COLO668 (cell line): Measurements from ENCODE around the gene GBP2.
"Not testable (repeated sequence)": the region's sequence is repeated elsewhere in the genome, so short reads cannot be mapped to it uniquely, and the experiment has no call there.

Experiments
- DNase-seq: peaks from one replicate; lab custom pipeline; 2025; ENCODE audit not compliant: unreplicated experiment; lab: John Stamatoyannopoulos, UW

Gene GBP2

DNA sequence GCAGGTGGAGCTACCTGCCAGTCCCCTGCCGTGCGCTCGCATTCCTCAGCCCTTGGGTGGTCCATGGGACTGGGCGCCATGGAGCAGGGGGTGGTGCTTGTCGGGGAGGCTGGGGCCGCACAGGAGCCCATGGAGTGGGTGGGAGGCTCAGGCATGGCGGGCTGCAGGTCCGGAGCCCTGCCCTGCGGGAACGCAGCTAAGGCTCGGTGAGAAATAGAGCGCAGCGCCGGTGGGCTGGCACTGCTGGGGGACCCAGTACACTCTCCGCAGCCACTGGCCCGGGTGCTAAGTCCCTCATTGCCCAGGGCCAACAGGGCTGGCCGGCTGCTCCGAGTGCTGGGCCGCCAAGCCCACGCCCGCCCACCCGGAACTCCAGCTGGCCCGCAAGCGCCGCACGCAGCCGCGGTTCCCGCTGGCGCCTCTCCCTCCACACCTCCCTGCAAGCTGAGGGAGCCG lies 2.1 kb upstream of the GBP2 start:
- not testable (repeated sequence) for DNase-seq

DNA sequence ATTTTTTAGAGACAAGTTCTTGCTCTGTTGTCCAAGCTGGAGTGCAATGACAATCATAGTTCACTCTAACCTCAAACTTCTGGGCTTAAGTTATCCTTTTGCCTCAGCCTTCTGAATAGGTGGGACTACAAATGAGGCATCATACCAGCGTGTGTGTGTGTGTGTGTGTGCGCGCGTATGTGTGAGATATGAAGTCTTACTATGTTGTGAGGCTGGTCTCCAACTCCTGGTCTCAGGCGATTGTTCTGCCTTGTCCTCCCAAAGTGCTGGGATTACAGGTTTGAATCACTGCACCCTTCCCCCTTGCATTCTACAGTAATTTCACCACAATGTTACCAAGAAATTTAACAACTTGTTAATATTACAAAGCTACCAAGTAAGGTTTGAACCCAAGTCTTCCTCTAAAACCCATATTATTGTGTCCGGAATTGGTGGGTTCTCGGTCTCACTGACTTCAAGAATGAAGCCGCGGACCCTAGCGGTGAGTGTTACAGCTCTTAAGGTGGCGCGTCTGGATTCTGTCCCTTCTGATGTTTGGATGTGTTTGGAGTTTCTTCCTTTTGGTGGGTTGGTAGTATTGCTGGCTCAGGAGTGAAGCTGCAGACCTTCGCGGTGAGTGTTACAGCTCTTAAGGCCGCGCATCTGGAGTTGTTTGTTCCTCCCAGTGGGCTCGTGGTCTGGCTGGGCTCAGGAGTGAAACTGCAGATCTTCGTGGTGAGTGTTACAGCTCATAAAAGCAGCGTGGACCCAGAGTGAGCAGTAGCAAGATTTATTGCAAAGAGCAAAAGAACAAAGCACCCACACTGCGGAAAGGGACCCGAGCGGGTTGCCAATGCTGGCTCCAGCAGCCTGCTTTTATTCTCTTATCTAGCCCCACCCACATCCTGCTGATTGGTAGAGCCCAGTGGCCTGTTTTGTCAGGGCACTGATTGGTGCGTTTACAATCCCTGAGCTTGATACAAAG lies 970 bp upstream of the GBP2 start:
- not testable (repeated sequence) for DNase-seq

DNA sequence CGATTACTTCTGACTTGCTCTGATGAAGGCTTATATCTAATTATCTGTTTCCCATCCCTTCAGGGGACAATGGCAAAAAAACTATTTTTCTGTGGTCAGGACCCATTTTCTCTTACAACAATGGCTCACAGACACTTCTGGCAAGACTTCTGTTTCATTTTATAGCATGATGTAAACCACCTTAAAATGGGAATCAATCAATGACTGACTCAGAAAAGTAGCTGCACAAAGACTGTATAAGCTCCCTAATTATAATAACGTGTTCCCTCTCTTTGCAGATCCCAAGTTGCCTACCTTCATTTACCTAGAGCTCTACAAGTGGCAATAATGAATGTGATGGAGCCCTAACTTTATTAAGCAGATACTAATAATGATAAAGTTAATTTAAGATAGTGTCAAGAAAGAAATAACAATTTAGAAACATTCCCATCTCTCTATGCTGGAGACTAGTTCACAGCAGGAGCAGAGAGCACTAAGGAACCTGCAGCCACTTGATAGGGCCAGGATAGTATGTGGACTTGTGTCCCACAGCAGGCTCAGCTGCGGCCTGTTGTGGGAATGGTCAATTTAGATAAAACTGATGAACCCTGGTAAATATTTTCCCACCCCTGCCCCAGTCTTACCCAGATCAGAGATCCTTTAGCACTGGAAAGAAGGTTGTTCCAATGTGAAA lies 538 bp downstream of the GBP2 start:
- DNase-seq = no peak

DNA sequence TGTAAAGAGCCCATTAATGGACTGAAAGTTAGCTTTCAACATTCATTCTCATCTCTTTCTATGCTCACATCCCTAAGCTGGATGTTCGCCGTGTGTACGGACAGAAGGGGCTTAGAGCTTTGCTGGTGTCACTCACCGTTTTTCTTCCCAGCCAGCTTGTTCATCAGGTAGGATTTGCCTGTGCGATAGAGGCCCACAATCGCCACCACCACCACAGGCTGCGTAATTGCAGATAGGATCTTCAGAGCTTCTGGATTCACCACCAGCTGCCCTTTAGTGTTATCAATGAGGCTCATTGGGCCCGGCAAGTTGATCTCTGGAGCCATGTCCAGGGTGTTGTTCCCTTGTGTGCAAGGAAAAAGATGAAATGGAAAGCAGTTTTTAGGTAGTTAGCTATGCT lies 4.3 kb downstream of the GBP2 start:
- no peak for DNase-seq

DNA sequence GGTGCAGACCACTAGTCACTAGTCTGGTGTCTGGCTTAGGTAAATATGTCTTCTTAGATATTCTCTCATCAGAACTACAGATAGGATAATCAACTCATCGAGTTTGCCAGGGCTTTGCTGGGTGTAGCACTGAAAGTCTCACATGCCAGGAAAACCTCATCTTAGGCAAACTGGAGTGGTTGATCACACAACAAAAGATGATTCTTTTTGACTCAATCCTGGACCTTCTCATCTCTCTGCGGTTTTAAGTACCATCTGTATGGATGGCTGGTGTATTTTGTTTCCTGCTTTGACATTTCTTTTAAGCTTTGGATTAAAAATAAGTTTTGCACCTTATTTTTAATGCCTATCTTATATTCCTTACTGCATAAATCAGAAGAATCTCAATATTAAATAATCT lies 11.3 kb downstream of the GBP2 start:
- no peak for DNase-seq

DNA sequence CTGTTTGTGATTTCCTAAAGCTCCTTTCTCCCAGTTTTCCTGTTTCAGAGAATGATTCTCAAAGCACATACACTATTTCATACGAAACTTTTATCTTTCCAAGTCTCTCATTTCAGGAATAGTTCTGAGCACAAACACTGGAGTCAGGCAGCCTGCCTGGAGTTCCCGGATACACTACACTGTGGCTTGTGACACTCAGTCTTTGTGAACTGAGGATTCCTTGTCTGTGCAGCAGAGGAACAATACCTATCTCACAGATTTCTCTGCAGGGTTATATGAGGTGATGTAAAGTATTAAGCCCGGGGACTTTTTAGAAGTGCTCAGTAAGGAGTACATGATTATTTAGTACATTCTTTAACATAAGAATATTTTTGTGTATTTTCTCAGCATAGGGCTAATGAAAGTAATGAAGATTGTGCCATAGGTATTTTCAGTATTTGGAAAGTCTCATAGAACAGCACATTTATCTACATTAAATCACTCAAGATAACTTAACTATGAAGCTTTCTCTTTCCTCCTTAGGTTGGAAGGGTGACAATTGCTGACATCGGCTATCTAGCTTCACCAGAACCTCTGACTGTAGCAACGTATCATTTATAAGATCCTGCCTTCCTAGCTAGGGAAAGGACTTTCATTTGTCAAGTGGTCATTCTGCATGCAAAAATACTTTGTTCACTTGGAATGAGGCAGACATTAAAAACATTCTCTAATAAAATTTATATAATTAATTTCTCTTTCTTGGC lies 12.9 kb downstream of the GBP2 start:
- DNase-seq = no peak

DNA sequence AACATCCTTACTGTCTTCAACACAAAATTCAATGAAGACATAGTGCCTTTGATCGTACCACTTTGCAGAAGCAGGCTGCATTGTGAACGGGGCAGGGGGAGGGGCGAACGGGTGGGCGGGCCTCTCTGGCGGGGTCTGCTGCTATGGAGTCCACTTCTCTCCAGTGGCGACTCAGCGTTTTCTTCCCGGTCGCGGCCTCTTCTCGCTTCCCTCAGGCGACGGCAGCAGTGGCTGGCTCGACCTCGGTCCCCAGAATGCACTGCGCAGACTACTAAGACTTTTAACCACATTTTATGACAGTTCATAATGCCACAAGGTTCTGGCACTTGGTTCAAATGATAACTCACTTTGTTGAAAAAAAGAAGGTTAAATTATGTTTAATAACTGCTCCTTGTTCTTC lies 21.2 kb downstream of the GBP2 start:
- DNase-seq = no peak

DNA sequence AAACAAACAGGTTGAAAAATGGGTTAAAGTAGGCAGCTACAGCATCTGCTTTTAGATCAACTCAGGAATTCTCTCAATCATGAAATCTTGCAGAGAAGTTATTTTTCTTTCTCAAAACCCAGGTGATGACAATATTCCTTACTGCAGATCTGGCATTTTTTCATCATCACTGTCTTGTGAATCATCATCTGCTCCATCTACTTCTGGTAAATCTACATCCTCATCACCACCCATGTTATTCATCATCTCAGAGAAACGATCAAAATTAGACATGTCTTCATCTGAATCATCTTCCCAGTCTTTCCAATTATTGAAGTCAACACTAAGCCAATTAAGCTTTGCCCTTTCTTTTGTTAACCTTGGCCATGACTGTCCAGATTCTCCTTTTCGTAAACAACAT lies 21.8 kb downstream of the GBP2 start:
- no peak for DNase-seq

DNA sequence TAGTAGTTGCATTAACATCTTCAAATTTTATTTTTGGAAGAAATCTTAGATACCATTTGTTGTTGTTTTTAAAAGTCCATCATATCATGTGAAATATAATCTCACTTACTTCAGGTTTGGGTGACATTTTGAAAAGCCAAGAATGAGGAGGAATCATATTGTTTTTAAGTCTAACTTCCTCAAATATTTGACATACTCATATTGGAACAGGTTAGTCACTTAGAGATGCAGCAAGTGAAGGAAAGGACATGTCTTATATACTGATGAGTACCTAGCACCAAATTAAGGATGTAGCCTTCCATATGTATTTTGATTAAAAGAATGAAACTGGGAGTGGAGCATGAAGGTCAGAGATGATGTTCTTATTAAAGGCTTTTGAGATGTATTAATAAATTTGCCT lies 23.9 kb downstream of the GBP2 start:
- DNase-seq = no peak

DNA sequence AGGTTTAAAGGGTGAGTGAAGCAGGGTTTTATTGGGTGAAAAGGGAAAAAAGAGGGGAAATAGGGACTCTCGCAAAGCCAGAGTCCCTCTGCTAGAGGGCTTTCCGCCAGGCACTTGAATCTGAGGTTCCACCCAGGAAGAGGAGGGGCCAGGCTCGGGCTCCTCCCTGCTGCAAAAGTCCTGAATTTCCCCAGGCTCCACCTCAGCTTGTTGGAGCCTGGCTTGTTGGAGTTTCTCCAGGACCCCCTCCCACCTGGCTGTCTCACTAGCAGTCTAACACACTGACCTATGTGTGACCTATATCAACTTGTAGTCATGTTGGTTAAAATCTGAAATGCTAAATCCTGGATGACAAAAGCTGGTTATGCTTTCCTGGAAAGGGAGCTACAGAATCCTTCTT lies 25.5 kb downstream of the GBP2 start:
- no peak for DNase-seq

DNA sequence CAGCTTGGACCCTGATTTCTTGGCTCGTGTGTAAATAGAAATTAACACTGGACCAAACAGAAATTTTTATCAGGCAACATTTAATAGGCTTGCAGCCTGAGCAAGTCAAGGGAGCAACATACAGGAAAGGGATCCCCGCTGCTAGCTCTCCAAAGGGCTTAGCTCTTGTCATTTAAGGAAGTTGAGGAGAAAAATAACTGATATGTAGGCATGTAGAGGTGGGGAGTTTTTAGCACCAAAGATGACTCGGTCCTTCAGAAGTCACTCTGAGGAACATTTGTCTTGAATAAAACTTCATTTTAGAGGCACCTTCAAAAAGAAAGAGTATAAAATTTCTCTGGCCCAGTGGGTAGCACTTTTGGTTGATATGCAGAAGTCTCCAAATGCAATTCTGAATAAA lies 27.1 kb downstream of the GBP2 start:
- no peak for DNase-seq

DNA sequence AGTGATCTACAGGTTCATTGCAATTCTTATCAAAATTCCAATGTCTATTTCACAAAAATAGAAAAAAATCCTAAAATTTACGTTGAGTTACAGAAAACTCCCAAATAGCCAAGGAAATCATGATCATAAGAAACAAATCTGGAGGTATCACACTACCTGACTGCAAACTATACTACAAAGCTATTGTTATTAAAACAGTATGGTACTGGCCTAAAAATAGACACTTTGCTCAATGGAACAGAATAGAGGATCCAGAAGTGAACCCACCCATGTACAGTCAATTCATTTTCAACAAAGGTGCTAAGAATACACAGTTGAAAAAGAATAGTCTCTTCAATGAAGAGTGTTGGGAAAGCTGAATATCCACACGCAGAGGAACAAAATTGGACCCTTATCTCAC lies 30.2 kb downstream of the GBP2 start:
- no peak for DNase-seq

DNA sequence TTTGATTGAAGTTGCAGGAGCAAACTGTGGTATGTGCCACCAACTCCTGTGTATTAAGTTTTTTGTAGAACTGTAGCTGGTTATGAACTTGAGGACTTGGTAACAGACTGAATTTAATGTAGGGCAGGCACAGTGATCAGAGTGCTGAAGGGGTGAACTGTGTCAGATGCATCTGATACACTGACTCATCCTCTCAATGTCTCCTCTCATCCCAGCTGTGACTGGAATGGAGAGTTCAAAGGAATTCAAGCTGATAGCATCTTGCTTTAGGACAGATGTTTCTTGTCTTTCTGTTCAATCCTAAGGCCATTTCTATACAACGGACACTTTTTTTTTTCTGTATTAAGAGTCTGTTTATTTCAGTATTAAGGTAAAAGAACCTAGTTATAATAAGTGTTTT lies 36.0 kb downstream of the GBP2 start:
- no peak for DNase-seq

DNA sequence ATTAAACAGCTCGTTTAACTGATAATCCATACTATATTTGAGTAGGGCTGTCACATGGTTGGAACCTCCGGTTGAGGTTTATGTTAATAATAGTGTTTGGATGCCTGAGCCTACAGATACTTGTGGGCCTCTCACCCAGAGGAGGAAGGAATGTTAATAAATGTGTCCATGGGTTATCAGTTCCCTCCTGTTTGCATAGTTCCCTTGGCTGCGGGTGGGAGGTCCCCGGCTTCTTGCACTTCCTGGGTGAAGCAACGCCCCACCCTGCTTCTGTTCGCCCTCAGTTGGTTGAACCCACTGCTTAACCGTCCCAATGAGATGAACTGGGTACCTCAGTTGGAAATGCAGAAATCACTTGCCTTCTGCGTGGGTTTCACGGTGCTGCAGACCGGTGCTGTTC lies 37.3 kb downstream of the GBP2 start:
- no peak for DNase-seq

DNA sequence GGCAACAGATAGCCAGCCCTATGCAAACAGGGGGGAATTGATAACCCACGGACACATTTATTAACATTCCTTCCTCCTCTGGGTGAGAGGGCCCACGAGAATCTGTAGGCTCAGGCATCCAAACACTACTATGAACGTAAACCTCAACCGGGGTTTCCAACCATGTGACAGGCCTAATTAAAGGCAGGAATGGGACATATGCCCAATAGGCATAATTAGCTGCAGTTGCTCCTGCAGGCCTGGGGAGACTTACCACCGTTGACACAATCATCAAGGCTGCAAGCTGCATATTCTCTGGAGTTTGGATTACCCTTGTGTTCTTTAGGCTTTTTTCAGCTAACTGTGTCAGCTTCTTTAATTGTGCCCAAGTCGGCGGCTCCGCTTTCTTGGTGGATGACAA lies 38.7 kb downstream of the GBP2 start:
- no peak for DNase-seq

DNA sequence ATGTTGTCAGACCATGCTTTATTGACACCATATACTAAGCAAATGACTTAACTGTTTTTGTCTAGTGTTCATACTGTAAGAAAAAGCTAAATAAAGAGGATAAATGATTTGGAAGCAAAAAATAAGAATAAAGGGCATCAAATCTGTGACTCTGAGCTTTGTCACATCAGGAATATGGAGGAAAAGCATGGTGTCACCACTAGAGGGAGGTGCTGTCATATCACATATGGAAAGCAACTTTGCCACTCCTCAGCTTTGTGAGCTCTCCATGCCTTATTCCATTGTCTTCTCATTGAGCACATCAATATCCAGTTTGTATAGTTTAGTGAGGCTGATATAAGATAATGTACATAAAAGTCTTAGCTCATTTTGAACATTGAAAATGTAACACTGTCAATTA lies 40.1 kb downstream of the GBP2 start:
- DNase-seq = no peak

DNA sequence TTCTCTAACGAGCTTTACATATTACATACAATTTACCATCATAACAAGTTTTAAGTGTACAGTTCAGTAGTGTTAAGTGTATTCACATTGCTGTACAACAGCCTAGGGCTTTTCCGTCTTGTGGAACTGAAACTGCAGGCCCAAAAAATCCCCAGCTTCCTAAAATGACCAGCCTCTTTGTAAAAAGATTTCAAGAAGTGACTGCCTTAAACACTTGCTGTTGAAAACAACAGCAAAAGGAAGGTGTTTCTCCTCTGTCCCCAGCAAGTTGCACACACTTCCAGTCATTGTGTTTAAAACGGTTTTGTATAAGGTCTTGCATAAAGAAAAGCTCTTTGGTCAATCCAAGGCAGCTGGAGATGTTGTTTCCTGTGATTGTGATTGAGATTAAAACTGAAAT lies 44.9 kb downstream of the GBP2 start:
- DNase-seq = no peak

DNA sequence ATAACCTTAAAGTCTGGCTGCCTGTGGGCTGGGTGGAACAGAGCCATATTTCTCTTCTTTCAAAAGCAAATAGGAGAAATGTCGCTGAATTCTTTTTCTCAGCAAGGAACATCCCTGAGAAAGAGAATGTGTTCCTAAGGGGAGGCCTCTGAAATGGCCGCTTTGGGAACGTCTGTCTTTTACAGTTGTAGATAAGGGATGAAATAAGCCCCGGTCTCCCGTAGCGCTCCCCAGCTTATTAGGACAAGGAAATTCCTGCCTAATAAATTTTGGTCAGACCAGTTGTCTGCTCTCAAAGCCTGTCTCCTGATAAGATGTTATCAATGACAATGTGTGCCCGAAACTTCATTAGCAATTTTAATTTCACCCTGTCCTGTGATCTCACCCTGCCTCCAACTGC lies 45.8 kb downstream of the GBP2 start:
- not testable (repeated sequence) for DNase-seq

DNA sequence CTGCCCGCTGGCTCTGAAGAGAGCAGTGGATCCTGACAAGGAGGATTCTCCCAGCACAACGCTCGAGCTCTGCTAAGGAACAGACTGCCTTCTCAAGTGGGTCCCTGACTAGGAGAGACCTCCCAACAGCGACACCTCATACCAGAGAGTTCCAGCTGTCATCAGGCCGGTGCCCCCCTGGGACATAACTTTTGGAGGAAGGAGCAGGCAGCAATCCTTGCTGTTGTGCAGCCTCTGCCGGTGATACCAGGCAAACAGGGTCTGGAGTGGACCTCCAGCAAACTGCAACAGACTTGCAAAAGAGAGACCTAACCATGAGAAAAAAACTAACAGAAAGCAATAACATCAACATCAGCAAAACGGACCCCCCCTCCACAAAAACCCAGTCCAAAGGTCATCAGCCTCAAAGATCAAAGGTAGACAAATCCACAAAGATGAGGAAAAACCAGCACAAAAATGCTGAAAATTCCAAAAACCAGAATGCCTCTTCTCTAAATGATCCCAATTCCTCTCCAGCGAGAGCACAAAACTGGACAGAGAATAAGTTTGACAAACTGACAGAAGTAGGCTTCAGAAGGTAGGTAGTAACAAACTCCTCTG lies 53.3 kb downstream of the GBP2 start:
- DNase-seq = not testable (repeated sequence)

DNA sequence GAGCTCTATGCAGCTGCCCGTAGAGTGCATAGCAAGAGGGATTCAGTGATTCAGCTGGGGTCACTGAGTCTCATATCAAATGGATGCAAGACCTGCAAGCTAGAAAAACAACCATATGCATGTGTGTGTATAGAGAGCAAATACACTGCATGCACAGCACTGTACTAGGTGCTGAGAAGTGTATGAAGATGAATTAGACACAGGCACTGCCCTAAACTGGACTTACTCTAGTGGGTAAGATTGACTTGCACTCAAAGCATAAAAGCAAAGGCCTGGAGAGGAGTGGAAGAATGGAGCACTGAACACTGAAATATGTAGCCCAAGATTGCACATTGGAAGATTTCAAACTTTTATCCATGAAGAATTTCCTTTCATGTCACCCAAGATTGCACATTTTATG lies 55.4 kb downstream of the GBP2 start:
- DNase-seq = no peak

DNA sequence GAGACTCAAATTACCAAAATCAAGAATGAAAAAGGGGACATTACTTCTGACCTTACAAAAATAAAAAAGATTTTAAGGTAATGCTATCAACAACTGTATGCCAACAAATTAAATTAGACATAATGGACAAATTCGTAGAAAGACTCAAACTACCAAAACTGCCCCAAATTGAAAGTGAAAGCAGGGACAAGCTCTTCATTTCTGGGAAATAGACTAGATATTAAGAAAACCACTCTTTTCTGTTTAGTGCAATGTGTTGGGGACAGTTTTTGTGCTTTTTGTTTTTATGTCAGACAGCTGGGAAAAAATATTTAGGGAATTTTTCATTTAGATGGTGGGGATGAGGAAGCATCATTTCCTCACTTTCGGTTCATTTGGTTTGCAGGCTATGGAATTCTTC lies 56.0 kb downstream of the GBP2 start:
- DNase-seq = no peak
